KMS-11 (cell line): Measurements from ENCODE around the gene NHERF2.

Experiments used
- H2AFZ ChIP-seq: fragments of 200-600 bp; sonication (generic); 2 replicates; pipeline ENCODE4 v1.6.1; 2016; ENCODE audit warnings: antibody characterized with exemption, mixed run types, low read depth
- H3K27ac ChIP-seq: fragments of 200-600 bp; sonication (generic); 2 replicates; pipeline ENCODE4 v1.6.1; 2016; ENCODE audit warnings: mild to moderate bottlenecking, mixed run types
- H3K27me3 ChIP-seq: fragments of 200-600 bp; sonication (generic); 2 replicates; pipeline ENCODE4 v1.6.1; 2017; ENCODE audit warnings: mild to moderate bottlenecking, low read depth, mixed run types, moderate library complexity; ENCODE audit not compliant: insufficient read depth
- H3K36me3 ChIP-seq: fragments of 200-600 bp; sonication (generic); 2 replicates; pipeline ENCODE4 v1.6.1; 2017; ENCODE audit warnings: mild to moderate bottlenecking, mixed run types; ENCODE audit not compliant: insufficient read depth
- H3K4me1 ChIP-seq: fragments of 200-600 bp; sonication (generic); 2 replicates; pipeline ENCODE4 v1.6.1; 2016; ENCODE audit warnings: mild to moderate bottlenecking, low read depth, mixed run types; ENCODE audit not compliant: poor library complexity, severe bottlenecking
- H3K4me2 ChIP-seq: fragments of 200-600 bp; sonication (generic); 2 replicates; pipeline ENCODE4 v1.7.0; 2016; ENCODE audit warnings: mild to moderate bottlenecking, mixed run types
- H3K4me3 ChIP-seq: fragments of 200-600 bp; sonication (generic); IDR thresholded peaks from 2 replicates; pipeline ENCODE4 v1.6.1; 2017; ENCODE audit warnings: low read depth, low read length, mixed read lengths; ENCODE audit not compliant: insufficient read depth
- H3K79me2 ChIP-seq: fragments of 200-600 bp; sonication (generic); 2 replicates; pipeline ENCODE4 v1.6.1; 2016; ENCODE audit warnings: low read depth, mixed run types; ENCODE audit not compliant: insufficient read depth
- H3K9ac ChIP-seq: fragments of 200-600 bp; sonication (generic); 2 replicates; pipeline ENCODE4 v1.6.1; 2016; ENCODE audit warnings: mild to moderate bottlenecking, mixed run types
- H4K20me1 ChIP-seq: fragments of 200-600 bp; sonication (generic); 2 replicates; pipeline ENCODE4 v1.6.1; 2016; ENCODE audit warnings: mild to moderate bottlenecking, mixed run types; ENCODE audit not compliant: insufficient read depth
- CTCF ChIP-seq: fragments of 200-600 bp; sonication (generic); conservative IDR thresholded peaks from 2 replicates; pipeline ENCODE4 v1.6.1; 2017; ENCODE audit warnings: low read depth, mild to moderate bottlenecking, antibody characterized with exemption, low read length, moderate library complexity, mixed read lengths

Gene NHERF2

GRCh38 chr16:2056077-2056476 is 29.4 kb downstream of the NHERF2 start:
- H3K36me3 ChIP-seq, result no peaks in the 10 kb centered on the region
- no peaks in the 10 kb centered on the region for H3K4me1 ChIP-seq
- H3K27me3 ChIP-seq, result no peaks in the 10 kb centered on the region
- no peak overlapping the region for H2AFZ ChIP-seq
- no peak overlapping the region for H3K4me2 ChIP-seq
- no peak overlapping the region for H3K4me3 ChIP-seq
- H3K27ac ChIP-seq, result no peak overlapping the region
- H4K20me1 ChIP-seq, result no peaks in the 10 kb centered on the region
- H3K9ac ChIP-seq, result no peak overlapping the region
- no peaks in the 10 kb centered on the region for H3K79me2 ChIP-seq
- no peak for TF ChIP-seq CTCF

- TF ChIP-seq CTCF, result no peak
- Histone ChIP-seq H4K20me1 (no peaks in the 10 kb centered on the region), H3K4me1 (no peaks in the 10 kb centered on the region), H3K4me3 (no peak overlapping the region), H3K79me2 (no peaks in the 10 kb centered on the region), H3K4me2 (no peak overlapping the region), H3K9ac (no peak overlapping the region), H2AFZ (no peak overlapping the region), H3K27me3 (no peaks in the 10 kb centered on the region), H3K36me3 (no peaks in the 10 kb centered on the region), H3K27ac (no peak overlapping the region)
These were observed 30.1 kb downstream of the NHERF2 start for GRCh38 chr16:2056681-2057407.

- no peak overlapping the region for H3K27ac ChIP-seq
- H3K4me3 ChIP-seq, result no peak overlapping the region
- no peak overlapping the region for H3K4me2 ChIP-seq
- H3K9ac ChIP-seq, result no peak overlapping the region
- H4K20me1 ChIP-seq, result no peaks in the 10 kb centered on the region
- H3K36me3 ChIP-seq, result no peaks in the 10 kb centered on the region
- no peak for TF ChIP-seq CTCF
- H3K4me1 ChIP-seq, result no peaks in the 10 kb centered on the region
- H3K27me3 ChIP-seq, result no peaks in the 10 kb centered on the region
- H3K79me2 ChIP-seq, result no peaks in the 10 kb centered on the region
- no peak overlapping the region for H2AFZ ChIP-seq
These were observed 30.7 kb downstream of the NHERF2 start for GRCh38 chr16:2057438-2057837.

GRCh38 chr16:2058420-2058819 is 31.7 kb downstream of the NHERF2 start:
- no peaks in the 10 kb centered on the region for H3K36me3 ChIP-seq
- H3K4me2 ChIP-seq, result no peak overlapping the region
- no peak for TF ChIP-seq CTCF
- H3K27me3 ChIP-seq, result no peaks in the 10 kb centered on the region
- no peak overlapping the region for H3K27ac ChIP-seq
- no peaks in the 10 kb centered on the region for H3K4me1 ChIP-seq
- H4K20me1 ChIP-seq, result no peaks in the 10 kb centered on the region
- H3K4me3 ChIP-seq, result no peak overlapping the region
- H2AFZ ChIP-seq, result no peak overlapping the region
- no peaks in the 10 kb centered on the region for H3K79me2 ChIP-seq
- H3K9ac ChIP-seq, result no peak overlapping the region
